K562 (cell line): ENCODE results near the gene HIVEP2. TPM values are rescaled to one million over a fixed set of nuclear protein-coding genes. Genes with fewer than 3 reads are reported as not detected.

Experiments
- ATAC-seq: fragments of 200-7000 bp; cut with Tn5 transposase; 3 replicates; pipeline ENCODE4 v1.9.1; 2020; ENCODE audit warnings: moderate library complexity
- BruUV-seq: library from RNA; stranded (reverse); fragments of 400-500 nt; replicated peaks from 2 replicates; lab custom pipeline; 2021; lab: Mats Ljungman, UMichigan
- CTCF ChIA-PET: fragments of 300-600 bp; formaldehyde crosslinking; extraction: SDS; loops from one replicate; lab custom pipeline; 2021; ENCODE audit warnings: low intra/inter-chr PET ratio; lab: Yijun Ruan, JAX
- POLR2A ChIA-PET: fragments of 300-600, 350-650 bp; sonication (Branson Sonifier 250); formaldehyde crosslinking; extraction: SDS; loops from one replicate; lab custom pipeline; 2021; ENCODE audit warnings: antibody characterized with exemption, inconsistent platforms; lab: Yijun Ruan, JAX
- DNase-seq, 4 experiments: peaks; one replicate each; pipeline versions ENCODE4 v3.0.0 to v3.0.0-alpha.2; 2011 to 2018; ENCODE audit warnings: low spot score in 3 of 4, mixed read lengths in 3 of 4; ENCODE audit errors: extremely low read depth in 1 of 4
- FAIRE-seq: peaks from 2 replicates; lab custom pipeline; 2011; peaks lifted over from hg19 to GRCh38; lab: Jason Lieb, UNC
- H2AFZ ChIP-seq: 2 replicates; pipeline ENCODE4 v1.6.0; 2011; ENCODE audit warnings: low read depth, low read length, control low read depth, inconsistent platforms
- H3K27ac ChIP-seq: fragments of 200-600 bp; 3 replicates; pipeline ENCODE4 v1.8.0; 2011; ENCODE audit warnings: low read depth, mild to moderate bottlenecking, control low read depth, inconsistent platforms, low read length, moderate library complexity, mixed read lengths; ENCODE audit errors: extremely low read depth
- H3K27me3 ChIP-seq, 2 experiments: fragments of 300-600 bp in 1 of 2; 2 replicates in 1 of 2; 3 replicates in 1 of 2; pipeline versions ENCODE4 v1.6.0 to v1.8.0; 2011; ENCODE audit warnings: inconsistent platforms in 2 of 2, low read length in 2 of 2, mild to moderate bottlenecking in 1 of 2, mixed read lengths in 1 of 2, moderate library complexity in 1 of 2; ENCODE audit not compliant: control insufficient read depth in 2 of 2, insufficient read depth in 2 of 2
- H3K36me3 ChIP-seq: fragments of 300-600 bp; 3 replicates; pipeline ENCODE4 v1.8.0; 2011; ENCODE audit warnings: mild to moderate bottlenecking, low read length, inconsistent platforms; ENCODE audit not compliant: control insufficient read depth, insufficient read depth
- H3K4me1 ChIP-seq, 2 experiments: fragments of 200-600 bp in 1 of 2; replicated peaks in 1 of 2; 2 replicates in 1 of 2; 3 replicates in 1 of 2; pipeline versions ENCODE4 v1.5.1 to v1.8.0; 2011; ENCODE audit warnings: inconsistent platforms in 2 of 2, low read length in 2 of 2, mild to moderate bottlenecking in 1 of 2, mixed read lengths in 1 of 2, moderate library complexity in 1 of 2; ENCODE audit not compliant: control insufficient read depth in 2 of 2, insufficient read depth in 2 of 2
- H3K4me2 ChIP-seq: 2 replicates; pipeline ENCODE4 v1.6.1; 2011; ENCODE audit warnings: low read length, control low read depth, inconsistent platforms, mixed read lengths; ENCODE audit not compliant: insufficient read depth
- H3K4me3 ChIP-seq: fragments of 200-600 bp; sonication (generic), shearing (Covaris generic); 2 replicates; pipeline ENCODE4 v1.5.1; 2016; ENCODE audit warnings: control low read depth, inconsistent platforms
- H3K79me2 ChIP-seq: fragments of 200-600 bp; 3 replicates; pipeline ENCODE4 v1.8.0; 2011; ENCODE audit warnings: low read length, inconsistent platforms; ENCODE audit not compliant: control insufficient read depth, insufficient read depth
- H3K9ac ChIP-seq, 2 experiments: 2 replicates each; pipeline versions ENCODE4 v1.6.0 to v1.6.1; 2011; ENCODE audit warnings: low read depth in 2 of 2, low read length in 2 of 2, control low read depth in 1 of 2, inconsistent platforms in 1 of 2, mild to moderate bottlenecking in 1 of 2, mixed read lengths in 1 of 2; ENCODE audit not compliant: insufficient read depth in 1 of 2
- H3K9me1 ChIP-seq: one replicate; pipeline ENCODE4 v1.6.0; 2011; ENCODE audit warnings: inconsistent platforms, mild to moderate bottlenecking, low read length, moderate library complexity; ENCODE audit not compliant: control insufficient read depth, insufficient read depth
- H3K9me3 ChIP-seq: replicated peaks from 2 replicates; pipeline ENCODE4 v1.5.1; 2011; ENCODE audit warnings: low read depth, low read length, inconsistent platforms; ENCODE audit not compliant: control insufficient read depth, insufficient read depth
- H4K20me1 ChIP-seq: replicated peaks from 2 replicates; pipeline ENCODE4 v1.6.1; 2011; ENCODE audit warnings: low read length, inconsistent platforms, mixed read lengths; ENCODE audit not compliant: control insufficient read depth, insufficient read depth
- EP300 ChIP-seq: IDR thresholded peaks from 2 replicates; pipeline ENCODE4 v1.6.1; 2012; ENCODE audit warnings: low read length, improper control_type of control experiment
- ERF ChIP-seq: fragments of 450-650 bp; formaldehyde crosslinking; IDR thresholded peaks from 2 replicates; pipeline ENCODE4 v1.4.0; 2020; ENCODE audit warnings: mild to moderate bottlenecking, mixed read lengths
- ESRRA ChIP-seq: fragments of 450-650 bp; IDR thresholded peaks from 2 replicates; pipeline ENCODE4 v1.6.1; 2014; ENCODE audit warnings: low read depth, mild to moderate bottlenecking, moderate library complexity, borderline replicate concordance
- PRMT5 ChIP-seq: sonication (generic); formaldehyde crosslinking; IDR thresholded peaks from 2 replicates; pipeline ENCODE4 v1.5.0; 2020; ENCODE audit warnings: missing genetic modification reagents
- SMAD4 ChIP-seq: fragments of 250-450 bp; sonication (Bioruptor Pico); conservative IDR thresholded peaks from 2 replicates; pipeline ENCODE4 v1.8.0; 2021; ENCODE audit warnings: inconsistent platforms, mild to moderate bottlenecking, moderate library complexity
- TAF15 ChIP-seq: fragments of 200-400 bp; formaldehyde crosslinking; IDR thresholded peaks from 2 replicates; pipeline ENCODE4 v1.6.1; 2017; ENCODE audit warnings: mild to moderate bottlenecking, low read depth, low read length, moderate library complexity
- TCFL5 ChIP-seq: fragments of 250-450 bp; sonication (Bioruptor Pico); conservative IDR thresholded peaks from 2 replicates; pipeline ENCODE4 v1.6.1; 2021; ENCODE audit warnings: mild to moderate bottlenecking, moderate library complexity, matching md5 sums
- U2AF2 ChIP-seq: fragments of 200-400 bp; formaldehyde crosslinking; optimal IDR thresholded peaks from 2 replicates; pipeline ENCODE3; 2017; ENCODE audit warnings: low read depth, mild to moderate bottlenecking, low read length
- ZKSCAN8 ChIP-seq: fragments of 200-800 bp; sonication (Bioruptor generic); IDR thresholded peaks from 2 replicates; pipeline ENCODE4 v1.6.1; 2016; ENCODE audit warnings: missing genetic modification characterization, missing compliant biosample characterization
- ZNF584 ChIP-seq: fragments of 200-800 bp; sonication (Bioruptor generic); IDR thresholded peaks from 2 replicates; pipeline ENCODE4 v1.6.1; 2016; ENCODE audit warnings: low read depth, mild to moderate bottlenecking, missing genetic modification characterization, missing compliant biosample characterization
- in situ Hi-C: fragments of 300-500 bp; cut with MboI; formaldehyde crosslinking; loops from 4 replicates; pipeline ENCODE4 v1.15.0; 2018; ENCODE audit warnings: inconsistent platforms, mixed read lengths
- intact Hi-C: fragments of 100-400 bp; cut with micrococcal nuclease; formaldehyde crosslinking; loops from 2 replicates; pipeline ENCODE4 v1.14.2; 2022
- polyA plus RNA-seq, 8 experiments: library from polyadenylated mRNA; depleted of rRNA in 4 of 8; stranded (reverse) in 5 of 8; unstranded in 3 of 8; fragments of >200 nt; fragmentation: Nextera tagmentation in 2 of 8; fragmentation: Illumina TruSeq in 1 of 8; extraction: Ambion mirVana in 2 of 8; extraction: Trizol in 1 of 8; gene quantifications; 2 replicates each; pipeline versions ENCODE4 v1.2.1 to v1.2.3, GENCODE V29; 2011 to 2014; ENCODE audit warnings: inconsistent platforms in 1 of 8, missing spikeins in 1 of 8
- total RNA-seq, 7 experiments: library from RNA; depleted of rRNA in 6 of 7; stranded (reverse); fragments of >200 nt in 6 of 7; fragmentation: Illumina TruSeq in 2 of 7; extraction: Trizol in 2 of 7; gene quantifications; 2 replicates each; pipeline versions ENCODE4 v1.2.1 to v1.2.3, GENCODE V29; 2011 to 2021; ENCODE audit warnings: low replicate concordance in 1 of 7
- TF ChIP-seq, protein P1 (sequence below): fragments of 250-450 bp; sonication (Bioruptor Pico); IDR thresholded peaks from 2 replicates; pipeline ENCODE4 v1.5.0; 2020; ENCODE audit warnings: mild to moderate bottlenecking, borderline replicate concordance

Gene HIVEP2
- total and polyA plus RNA-seq, 9 of the 15 experiments (the other 6 are each of a cell fraction or from before 2014, with no cell fraction given), result under 0.01 to 1.2 (median 0.31) TPM

GRCh38 chr6:142934106-142934505 is 10.9 kb downstream of the HIVEP2 start:
- Histone ChIP-seq H3K9me3 (no peaks in the 10 kb centered on the region), H4K20me1 (no peaks in the 10 kb centered on the region), H3K79me2 (no peaks in the 10 kb centered on the region), H3K4me2 (no peak overlapping the region), H3K9me1 (no peaks in the 10 kb centered on the region), H3K27me3 (no peaks in the 10 kb centered on the region; a peak in 1 of 5 replicates), H3K27ac (no peak overlapping the region), H3K4me3 (no peak overlapping the region), H3K9ac (no peak overlapping the region), H2AFZ (no peak overlapping the region), H3K36me3 (no peaks in the 10 kb centered on the region), H3K4me1 (no peaks in the 10 kb centered on the region)
- TF ChIP-seq EP300, result no peak
- no TSS peak for BruUV-seq
- ATAC-seq (no peak), FAIRE-seq (no peak), DNase-seq (no peak)
- in situ Hi-C loops (no loop called here), intact Hi-C loops (no loop called here)
- ChIA-PET POLR2A (no interaction called here), CTCF (no interaction called here)

DNA sequence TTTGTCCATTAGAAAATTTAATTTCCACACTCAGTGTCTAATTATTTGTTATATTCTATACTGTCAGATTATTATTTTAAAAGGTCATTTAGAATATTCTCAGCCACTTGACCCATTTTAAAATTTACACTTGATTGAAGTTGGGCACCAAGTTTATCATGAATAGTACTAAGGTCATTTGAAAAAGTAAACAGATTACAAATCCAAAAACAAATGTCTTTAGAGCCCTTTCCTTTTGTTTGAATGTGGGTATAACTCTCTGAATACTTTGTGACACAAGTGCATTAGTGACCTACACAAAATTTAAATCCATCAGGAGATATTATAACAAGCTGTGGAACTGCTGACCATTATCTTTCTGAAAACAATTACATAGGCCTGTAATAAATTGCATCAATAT is 11.3 kb downstream of the HIVEP2 start:
- Histone ChIP-seq H4K20me1 (no peaks in the 10 kb centered on the region), H3K27me3 (no peaks in the 10 kb centered on the region; a peak in 1 of 5 replicates), H3K9ac (no peak overlapping the region), H3K4me3 (no peak overlapping the region), H2AFZ (no peak overlapping the region), H3K9me1 (no peaks in the 10 kb centered on the region), H3K27ac (no peak overlapping the region), H3K4me2 (no peak overlapping the region), H3K36me3 (no peaks in the 10 kb centered on the region), H3K79me2 (no peaks in the 10 kb centered on the region), H3K9me3 (no peaks in the 10 kb centered on the region), H3K4me1 (no peaks in the 10 kb centered on the region)
- no TSS peak for BruUV-seq
- CTCF ChIA-PET, result no interaction called here
- TF ChIP-seq ESRRA (no peak), ZNF584 (CRISPR knock-in tag) (no peak), U2AF2 (no peak), ZKSCAN8 (CRISPR knock-in tag) (no peak), TCFL5 (CRISPR knock-in tag) (no peak), SMAD4 (CRISPR knock-in tag) (no peak), ERF (CRISPR knock-in tag) (no peak), PRMT5 (CRISPR knock-in tag) (no peak), TAF15 (no peak)
- TF ChIP-seq, protein P1, sequence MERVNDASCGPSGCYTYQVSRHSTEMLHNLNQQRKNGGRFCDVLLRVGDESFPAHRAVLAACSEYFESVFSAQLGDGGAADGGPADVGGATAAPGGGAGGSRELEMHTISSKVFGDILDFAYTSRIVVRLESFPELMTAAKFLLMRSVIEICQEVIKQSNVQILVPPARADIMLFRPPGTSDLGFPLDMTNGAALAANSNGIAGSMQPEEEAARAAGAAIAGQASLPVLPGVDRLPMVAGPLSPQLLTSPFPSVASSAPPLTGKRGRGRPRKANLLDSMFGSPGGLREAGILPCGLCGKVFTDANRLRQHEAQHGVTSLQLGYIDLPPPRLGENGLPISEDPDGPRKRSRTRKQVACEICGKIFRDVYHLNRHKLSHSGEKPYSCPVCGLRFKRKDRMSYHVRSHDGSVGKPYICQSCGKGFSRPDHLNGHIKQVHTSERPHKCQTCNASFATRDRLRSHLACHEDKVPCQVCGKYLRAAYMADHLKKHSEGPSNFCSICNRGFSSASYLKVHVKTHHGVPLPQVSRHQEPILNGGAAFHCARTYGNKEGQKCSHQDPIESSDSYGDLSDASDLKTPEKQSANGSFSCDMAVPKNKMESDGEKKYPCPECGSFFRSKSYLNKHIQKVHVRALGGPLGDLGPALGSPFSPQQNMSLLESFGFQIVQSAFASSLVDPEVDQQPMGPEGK (CRISPR knock-in tag), result no peak
- FAIRE-seq (no peak), ATAC-seq (no peak), DNase-seq (no peak)
- POLR2A ChIA-PET, result no interaction called here
- intact Hi-C loops (no loop called here), in situ Hi-C loops (no loop called here)
